B cell (primary cell): ENCODE measurements around the gene SERF2. TPM values are rescaled to one million over a fixed set of nuclear protein-coding genes. Genes with fewer than 3 reads are reported as not detected.
"Not testable (repeated sequence)": the region's sequence is repeated elsewhere in the genome, so short reads cannot be mapped to it uniquely, and the experiment has no call there.

Experiments used
- ATAC-seq: fragments of 200-7000 bp; cut with Tn5 transposase; one replicate; pipeline ENCODE4 v1.10.0; 2021; ENCODE audit warnings: low read depth, mild to moderate bottlenecking, moderate number of reproducible peaks, moderate library complexity
- CTCF ChIA-PET: fragments of 350-600 bp; sonication (Branson Sonifier 250); formaldehyde crosslinking; loops from one replicate; lab custom pipeline; 2021; ENCODE audit warnings: antibody characterized with exemption, inconsistent platforms; lab: Charles Lee
- POLR2A ChIA-PET: fragments of 350-600 bp; sonication (Branson Sonifier 250); formaldehyde crosslinking; loops from one replicate; lab custom pipeline; 2021; ENCODE audit warnings: antibody characterized with exemption; lab: Charles Lee
- DNase-seq: peaks from one replicate; pipeline ENCODE4 v3.0.0; 2013
- H2AFZ ChIP-seq: 2 replicates; pipeline ENCODE4 v1.6.1; 2012; ENCODE audit warnings: mild to moderate bottlenecking, low read depth, low read length; ENCODE audit not compliant: insufficient read depth, poor library complexity, severe bottlenecking
- H3K27ac ChIP-seq, 2 donors: 1 replicate in 1 of 2; 2 replicates in 1 of 2; pipeline ENCODE4 v1.5.1; 2012 to 2013; ENCODE audit warnings: low read length in 2 of 2, mild to moderate bottlenecking in 2 of 2, moderate library complexity in 1 of 2
- H3K27me3 ChIP-seq, 4 experiments: fragments of 200-600 bp in 1 of 4; sonication (generic) in 1 of 4; replicated peaks in 1 of 4; 1 replicate in 2 of 4; 2 replicates in 2 of 4; pipeline versions ENCODE4 v1.6.1 to v1.7.0; 2013 to 2016; ENCODE audit warnings: low read length in 3 of 4, mild to moderate bottlenecking in 2 of 4, mixed read lengths in 1 of 4, moderate library complexity in 1 of 4; ENCODE audit not compliant: insufficient read depth in 4 of 4, control insufficient read depth in 3 of 4; ENCODE audit errors: control extremely low read depth in 1 of 4
- H3K36me3 ChIP-seq, 2 experiments: replicated peaks in 1 of 2; 1 replicate in 1 of 2; 2 replicates in 1 of 2; pipeline versions ENCODE4 v1.6.1 to v1.7.1; 2013; ENCODE audit warnings: low read length in 1 of 2; ENCODE audit not compliant: insufficient read depth in 2 of 2, control insufficient read depth in 1 of 2; ENCODE audit errors: control extremely low read depth in 1 of 2, extremely low read depth in 1 of 2
- H3K4me1 ChIP-seq, 2 donors: fragments of 200-600 bp in 1 of 2; sonication (generic) in 1 of 2; 1 replicate in 1 of 2; 2 replicates in 1 of 2; pipeline versions ENCODE4 v1.5.1 to v1.6.1; 2013 to 2017; ENCODE audit warnings: low read length in 2 of 2; ENCODE audit not compliant: control insufficient read depth in 2 of 2, insufficient read depth in 2 of 2
- H3K4me2 ChIP-seq: replicated peaks from 2 replicates; pipeline ENCODE3; 2012; ENCODE audit warnings: mild to moderate bottlenecking, low read depth, low read length; ENCODE audit not compliant: poor library complexity, severe bottlenecking
- H3K4me3 ChIP-seq, 5 experiments: fragments of 200-600 bp in 1 of 5; sonication (generic) in 1 of 5; 1 replicate in 3 of 5; 2 replicates in 2 of 5; pipeline versions ENCODE4 v1.5.1 to v1.7.0; 2011 to 2016; ENCODE audit warnings: low read length in 4 of 5, mild to moderate bottlenecking in 4 of 5, low read depth in 2 of 5, control low read depth in 1 of 5, moderate library complexity in 1 of 5; ENCODE audit not compliant: insufficient read depth in 1 of 5; ENCODE audit errors: control extremely low read depth in 1 of 5, extremely low read depth in 1 of 5
- H3K79me2 ChIP-seq: fragments of 200-600 bp; sonication (generic); one replicate; pipeline ENCODE4 v1.6.0; 2016; ENCODE audit warnings: low read length; ENCODE audit not compliant: control insufficient read depth, insufficient read depth
- H3K9ac ChIP-seq: fragments of 200-600 bp; sonication (generic); 2 replicates; pipeline ENCODE4 v1.6.1; 2017; ENCODE audit warnings: mild to moderate bottlenecking, low read length, moderate library complexity
- H3K9me3 ChIP-seq, 3 donors: one replicate each; pipeline versions ENCODE4 v1.6.1 to v1.7.1; 2013; ENCODE audit warnings: low read length in 2 of 3; ENCODE audit not compliant: control insufficient read depth in 2 of 3, insufficient read depth in 1 of 3; ENCODE audit errors: control extremely low read depth in 1 of 3
- H4K20me1 ChIP-seq: 2 replicates; pipeline ENCODE4 v1.6.0; 2012; ENCODE audit warnings: mild to moderate bottlenecking, low read length; ENCODE audit not compliant: insufficient read depth, control insufficient read depth, poor library complexity, severe bottlenecking
- H3K27ac Mint-ChIP-seq: one replicate; pipeline ENCODE4 v1.8.0; 2021; ENCODE audit warnings: mixed read lengths
- H3K27me3 Mint-ChIP-seq: one replicate; pipeline ENCODE4 v1.8.0; 2021; ENCODE audit warnings: mixed read lengths
- H3K4me1 Mint-ChIP-seq: one replicate; pipeline ENCODE4 v1.8.0; 2021; ENCODE audit warnings: mixed read lengths
- H3K4me3 Mint-ChIP-seq: one replicate; pipeline ENCODE4 v1.8.0; 2021; ENCODE audit warnings: mixed read lengths
- H3K9me3 Mint-ChIP-seq: one replicate; pipeline ENCODE4 v1.8.0; 2022; ENCODE audit warnings: mixed read lengths; ENCODE audit not compliant: insufficient read depth
- CTCF ChIP-seq: fragments of 200-600 bp; IDR thresholded peaks from one replicate; pipeline ENCODE4 v1.8.0; 2022; ENCODE audit warnings: antibody characterized with exemption, mild to moderate bottlenecking
- EZH2 ChIP-seq: IDR thresholded peaks from 2 replicates; pipeline ENCODE4 v1.6.1; 2012; ENCODE audit warnings: borderline replicate concordance, low read depth, mild to moderate bottlenecking, moderate library complexity, low read length; ENCODE audit not compliant: insufficient read depth, poor library complexity, severe bottlenecking
- WGBS: methylation state at CpG from one replicate; pipeline ENCODE4 v1.1.5; 2013; ENCODE audit warnings: missing lambda C conversion rate; ENCODE audit not compliant: insufficient coverage; 5-methylcytosine and 5-hydroxymethylcytosine counted together
- intact Hi-C: fragments of 100-400 bp; cut with micrococcal nuclease; formaldehyde crosslinking; loops from one replicate; pipeline ENCODE4 v1.10.0; 2022
- polyA plus RNA-seq: library from polyadenylated mRNA; depleted of rRNA; stranded (reverse); fragments of >200 nt; gene quantifications from 2 replicates; pipeline ENCODE4 v1.2.3, GENCODE V29; 2012
- total RNA-seq, 2 donors: library from RNA; stranded (reverse); fragments of 120-200 nt in 1 of 2; gene quantifications; 1 replicate in 1 of 2; 2 replicates in 1 of 2; pipeline versions ENCODE4 v1.2.3 to v1.2.4, GENCODE V29; 2013 to 2022

SERF2 gene
- total and polyA plus RNA-seq, 2 donors (not counting 1 experiment from before 2014, with no cell fraction given) = 455 to 806 TPM

GRCh38 chr15:43808960-43809678 is 17.0 kb downstream of the SERF2 start:
- Histone ChIP-seq H3K27me3 (no peaks in the 10 kb centered on the region), H2AFZ (peak overlapping the region; percentile 11), H4K20me1 (peaks cover 6% of the 10 kb centered on the region), H3K4me2 (peak overlapping the region; percentile 58), H3K9ac (peak overlapping the region; percentile 40), H3K27ac (peak overlapping the region; percentile 84 to 93), H3K4me3 (peak overlapping the region in 1 of 5 experiments; percentile 28), H3K4me1 (peaks cover 28 to 31% of the 10 kb centered on the region in 2 donors), H3K36me3 (peaks cover 6 to 64% of the 10 kb centered on the region in 2 experiments), H3K9me3 (no peaks in the 10 kb centered on the region), H3K79me2 (no peaks in the 10 kb centered on the region)
- WGBS = no CpG with 5 or more reads among the region's 6 CpGs
- peak; percentile 94 for ATAC-seq
- Mint-ChIP-seq H3K4me1 (peaks cover 25% of the 10 kb centered on the region), H3K27ac (peak overlapping the region; percentile 95), H3K9me3 (no peaks in the 10 kb centered on the region), H3K4me3 (peak overlapping the region; percentile 79), H3K27me3 (no peaks in the 10 kb centered on the region)
- intact Hi-C loops = loop anchor here (1.0 to 5.0 kb wide), 5 partner anchors 9 to 62 kb away; partner anchors contain the start of genes ELL3, HYPK, MFAP1 and PDIA3
- peak; percentile 87 for DNase-seq
- no peak for TF ChIP-seq EZH2
- TF ChIP-seq CTCF = no peak
- ChIA-PET CTCF (interaction anchor here (0.8 to 2.2 kb wide), 12 partner anchors 9 to 65 kb away, joined by 3 to 16 read pairs (median 4); partner anchors contain the start of genes ELL3, HYPK, MFAP1 and SERINC4), POLR2A (interaction anchor here (0.6 to 2.0 kb wide), 10 partner anchors 9 to 1829 kb away, joined by 3 to 15 read pairs (median 6); partner anchors contain the start of genes ELL3, HYPK, MFAP1 and SERF2)

- H3K4me2 ChIP-seq, ATAC-seq, H3K27ac Mint-ChIP-seq, H3K9me3 ChIP-seq, H2AFZ ChIP-seq, H3K4me1 ChIP-seq, H3K9ac ChIP-seq, H3K4me1 Mint-ChIP-seq, POLR2A ChIA-PET, H3K27ac ChIP-seq, H3K4me3 ChIP-seq, H3K9me3 Mint-ChIP-seq, H3K27me3 Mint-ChIP-seq, H3K4me3 Mint-ChIP-seq, DNase-seq, H3K27me3 ChIP-seq, CTCF ChIA-PET, intact Hi-C loops: not testable (repeated sequence)
- 100% methylated on average over 4 of the region's 5 CpGs for WGBS
- peaks cover 22% of the 10 kb centered on the region for H4K20me1 ChIP-seq
- H3K79me2 ChIP-seq = peaks cover 28% of the 10 kb centered on the region
- peaks cover 8 to 64% of the 10 kb centered on the region in 2 experiments for H3K36me3 ChIP-seq
Observed at GRCh38 chr15:43815064-43815463, 22.9 kb downstream of the SERF2 start.
